ENCODE measurements around the gene SPRR1A. TPM values are rescaled to one million over a fixed set of nuclear protein-coding genes. Genes with fewer than 3 reads are reported as not detected.

Gene SPRR1A
- polyA plus RNA-seq, 1 donor (not counting 4 experiments of a cell fraction or from before 2014, with no cell fraction given) = 18.0 TPM

- Histone ChIP-seq H3K79me2 (ENCODE audit: control insufficient read depth, insufficient read depth, low read length) (no peaks in the 10 kb centered on the region), H4K20me1 (ENCODE audit: control insufficient read depth, extremely low read depth, insufficient read depth, low read length) (no peaks in the 10 kb centered on the region), H3K9ac (ENCODE audit: control insufficient read depth, extremely low read depth, insufficient read depth, low read length) (no peak overlapping the region), H3K9me3 (ENCODE audit: control insufficient read depth, low read depth, low read length) (no peaks in the 10 kb centered on the region), H3K4me1 (ENCODE audit: control insufficient read depth, extremely low read depth, insufficient read depth, low read length) (peaks cover 27% of the 10 kb centered on the region), H3K27me3 (ENCODE audit: control insufficient read depth, extremely low read depth, insufficient read depth, low read length) (no peaks in the 10 kb centered on the region), H3K9me1 (ENCODE audit: control insufficient read depth, extremely low read depth, insufficient read depth, low read length) (no peaks in the 10 kb centered on the region), H2AFZ (ENCODE audit: control insufficient read depth, low read length) (no peak overlapping the region), H3K27ac (ENCODE audit: control insufficient read depth, insufficient read depth, low read length) (no peak overlapping the region), H3K4me3 (ENCODE audit: control insufficient read depth in 2 of 3, extremely low read depth in 1 of 3, insufficient read depth in 2 of 3, low read depth in 1 of 3, low read length in 3 of 3) (no peak overlapping the region), H3K36me3 (ENCODE audit: control insufficient read depth in 2 of 2, extremely low read depth in 1 of 2, insufficient read depth in 2 of 2, low read length in 2 of 2) (no peaks in the 10 kb centered on the region), H3K4me2 (ENCODE audit: control insufficient read depth, extremely low read depth, insufficient read depth, low read depth, low read length) (no peak overlapping the region)
- dilution Hi-C loops (cut with MboI; ENCODE audit: extremely low pct_ligation_motif_present, low sequenced_read_pairs) = no loop called here
- TF ChIP-seq, protein P1, sequence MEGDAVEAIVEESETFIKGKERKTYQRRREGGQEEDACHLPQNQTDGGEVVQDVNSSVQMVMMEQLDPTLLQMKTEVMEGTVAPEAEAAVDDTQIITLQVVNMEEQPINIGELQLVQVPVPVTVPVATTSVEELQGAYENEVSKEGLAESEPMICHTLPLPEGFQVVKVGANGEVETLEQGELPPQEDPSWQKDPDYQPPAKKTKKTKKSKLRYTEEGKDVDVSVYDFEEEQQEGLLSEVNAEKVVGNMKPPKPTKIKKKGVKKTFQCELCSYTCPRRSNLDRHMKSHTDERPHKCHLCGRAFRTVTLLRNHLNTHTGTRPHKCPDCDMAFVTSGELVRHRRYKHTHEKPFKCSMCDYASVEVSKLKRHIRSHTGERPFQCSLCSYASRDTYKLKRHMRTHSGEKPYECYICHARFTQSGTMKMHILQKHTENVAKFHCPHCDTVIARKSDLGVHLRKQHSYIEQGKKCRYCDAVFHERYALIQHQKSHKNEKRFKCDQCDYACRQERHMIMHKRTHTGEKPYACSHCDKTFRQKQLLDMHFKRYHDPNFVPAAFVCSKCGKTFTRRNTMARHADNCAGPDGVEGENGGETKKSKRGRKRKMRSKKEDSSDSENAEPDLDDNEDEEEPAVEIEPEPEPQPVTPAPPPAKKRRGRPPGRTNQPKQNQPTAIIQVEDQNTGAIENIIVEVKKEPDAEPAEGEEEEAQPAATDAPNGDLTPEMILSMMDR (optimal IDR thresholded peaks at IDR 0.05 in 1 of 3, IDR thresholded peaks at IDR 0.05 in 1 of 3, conservative IDR thresholded peaks at IDR 0.05 in 1 of 3; ENCODE audit: extremely low read depth in 1 of 3, insufficient read depth in 2 of 3, low read length in 3 of 3) = no peak
- no peak for TF ChIP-seq EZH2 (IDR thresholded peaks at IDR 0.05; ENCODE audit: low read length)
- DNase-seq (ENCODE audit: low read depth, low spot score) = no peak
- FAIRE-seq = no peak
These were observed 15.6 kb upstream of the SPRR1A start for GRCh38 chr1:152968248-152968647.

GRCh38 chr1:152969036-152969435 lies 14.8 kb upstream of the SPRR1A start:
- no peak overlapping the region for H2AFZ ChIP-seq (ENCODE audit: control insufficient read depth, low read length)
- no peaks in the 10 kb centered on the region for H3K9me3 ChIP-seq (ENCODE audit: control insufficient read depth, low read depth, low read length)
- FAIRE-seq = peak; percentile 58
- dilution Hi-C loops (cut with MboI; ENCODE audit: extremely low pct_ligation_motif_present, low sequenced_read_pairs) = no loop called here
- H3K4me2 ChIP-seq (ENCODE audit: control insufficient read depth, extremely low read depth, insufficient read depth, low read depth, low read length) = no peak overlapping the region
- H3K4me3 ChIP-seq (ENCODE audit: control insufficient read depth in 2 of 3, extremely low read depth in 1 of 3, insufficient read depth in 2 of 3, low read depth in 1 of 3, low read length in 3 of 3) = no peak overlapping the region
- no peaks in the 10 kb centered on the region for H3K36me3 ChIP-seq (ENCODE audit: control insufficient read depth in 2 of 2, extremely low read depth in 1 of 2, insufficient read depth in 2 of 2, low read length in 2 of 2)
- peaks cover 27% of the 10 kb centered on the region for H3K4me1 ChIP-seq (ENCODE audit: control insufficient read depth, extremely low read depth, insufficient read depth, low read length)
- H3K9me1 ChIP-seq (ENCODE audit: control insufficient read depth, extremely low read depth, insufficient read depth, low read length) = no peaks in the 10 kb centered on the region
- TF ChIP-seq EZH2 (IDR thresholded peaks at IDR 0.05; ENCODE audit: low read length) = no peak
- TF ChIP-seq, protein P1 (optimal IDR thresholded peaks at IDR 0.05 in 1 of 3, IDR thresholded peaks at IDR 0.05 in 1 of 3, conservative IDR thresholded peaks at IDR 0.05 in 1 of 3; ENCODE audit: extremely low read depth in 1 of 3, insufficient read depth in 2 of 3, low read length in 3 of 3) = no peak
- H3K27me3 ChIP-seq (ENCODE audit: control insufficient read depth, extremely low read depth, insufficient read depth, low read length) = no peaks in the 10 kb centered on the region
- H3K27ac ChIP-seq (ENCODE audit: control insufficient read depth, insufficient read depth, low read length) = no peak overlapping the region
- no peak for DNase-seq (ENCODE audit: low read depth, low spot score)
- no peaks in the 10 kb centered on the region for H3K79me2 ChIP-seq (ENCODE audit: control insufficient read depth, insufficient read depth, low read length)
- H4K20me1 ChIP-seq (ENCODE audit: control insufficient read depth, extremely low read depth, insufficient read depth, low read length) = no peaks in the 10 kb centered on the region
- no peak overlapping the region for H3K9ac ChIP-seq (ENCODE audit: control insufficient read depth, extremely low read depth, insufficient read depth, low read length)

Measured in keratinocyte (primary cell).